Neutrophil (primary cell): Measurements from ENCODE around the gene TBC1D22A.

Experiments
- H3K27ac ChIP-seq: fragments of 200-600 bp; sonication (generic); 2 replicates; pipeline ENCODE4 v1.5.1; 2016; ENCODE audit warnings: mild to moderate bottlenecking, moderate library complexity
- H3K27me3 ChIP-seq: fragments of 200-600 bp; sonication (generic); 2 replicates; pipeline ENCODE4 v1.6.0; 2016; ENCODE audit warnings: mild to moderate bottlenecking
- H3K36me3 ChIP-seq: fragments of 200-600 bp; sonication (generic); 2 replicates; pipeline ENCODE4 v1.5.1; 2017
- H3K4me1 ChIP-seq, 2 experiments: fragments of 200-600 bp in 1 of 2; sonication (generic) in 1 of 2; 1 replicate in 1 of 2; 2 replicates in 1 of 2; pipeline versions ENCODE4 v1.5.1 to v1.6.1; 2013 to 2016; ENCODE audit warnings: low read depth in 1 of 2, low read length in 1 of 2, mild to moderate bottlenecking in 1 of 2, moderate library complexity in 1 of 2; ENCODE audit not compliant: control insufficient read depth in 1 of 2, insufficient read depth in 1 of 2
- H3K4me3 ChIP-seq, 2 experiments: fragments of 200-600 bp in 1 of 2; sonication (generic) in 1 of 2; 1 replicate in 1 of 2; 2 replicates in 1 of 2; pipeline ENCODE4 v1.5.1; 2013 to 2016; ENCODE audit warnings: low read depth in 1 of 2, low read length in 1 of 2, mild to moderate bottlenecking in 1 of 2, moderate library complexity in 1 of 2
- H3K9me3 ChIP-seq: fragments of 200-600 bp; sonication (generic); 2 replicates; pipeline ENCODE4 v1.5.1; 2016
- CTCF ChIP-seq: fragments of 200-600 bp; sonication (generic); IDR thresholded peaks from 2 replicates; pipeline ENCODE4 v1.5.1; 2016; ENCODE audit warnings: antibody characterized with exemption

TBC1D22A gene

GRCh38 chr22:46918197-46918596 is 155.7 kb downstream of the TBC1D22A start:
- Histone ChIP-seq H3K4me1 (no peaks in the 10 kb centered on the region), H3K36me3 (peaks cover 53% of the 10 kb centered on the region), H3K27ac (no peak overlapping the region), H3K27me3 (no peaks in the 10 kb centered on the region), H3K9me3 (no peaks in the 10 kb centered on the region), H3K4me3 (no peak overlapping the region)
- TF ChIP-seq CTCF: no peak

GRCh38 chr22:46922037-46922436 is 159.6 kb downstream of the TBC1D22A start:
- no peaks in the 10 kb centered on the region for H3K9me3 ChIP-seq
- no peak overlapping the region for H3K4me3 ChIP-seq
- peaks cover 16% of the 10 kb centered on the region for H3K36me3 ChIP-seq
- no peak for TF ChIP-seq CTCF
- no peaks in the 10 kb centered on the region for H3K27me3 ChIP-seq
- H3K4me1 ChIP-seq: no peaks in the 10 kb centered on the region
- H3K27ac ChIP-seq: no peak overlapping the region

- Histone ChIP-seq H3K27ac (no peak overlapping the region), H3K4me1 (no peaks in the 10 kb centered on the region), H3K27me3 (no peaks in the 10 kb centered on the region), H3K9me3 (no peaks in the 10 kb centered on the region), H3K36me3 (peaks cover 2% of the 10 kb centered on the region), H3K4me3 (no peak overlapping the region)
- TF ChIP-seq CTCF: no peak
Measured at GRCh38 chr22:46923394-46923793, 160.9 kb downstream of the TBC1D22A start.

- H3K9me3 ChIP-seq: no peaks in the 10 kb centered on the region
- no peaks in the 10 kb centered on the region for H3K27me3 ChIP-seq
- H3K4me1 ChIP-seq: no peaks in the 10 kb centered on the region
- no peak overlapping the region for H3K27ac ChIP-seq
- H3K36me3 ChIP-seq: no peaks in the 10 kb centered on the region
- H3K4me3 ChIP-seq: no peak overlapping the region
- TF ChIP-seq CTCF: no peak
Measured at GRCh38 chr22:46925818-46926217, 163.4 kb downstream of the TBC1D22A start.

GRCh38 chr22:46929046-46929709 is 166.7 kb downstream of the TBC1D22A start:
- H3K36me3 ChIP-seq: no peaks in the 10 kb centered on the region
- peaks cover 17% of the 10 kb centered on the region in 2 experiments for H3K4me1 ChIP-seq
- H3K9me3 ChIP-seq: no peaks in the 10 kb centered on the region
- no peaks in the 10 kb centered on the region for H3K27me3 ChIP-seq
- no peak overlapping the region for H3K27ac ChIP-seq
- H3K4me3 ChIP-seq: no peak overlapping the region
- no peak for TF ChIP-seq CTCF
